Activated naive CD8-positive, alpha-beta T cell (primary cell): ENCODE measurements around the gene HPSE.
A peak's percentile ranks its signal among the peaks of the same experiment; 100 is the strongest.
"Not testable (repeated sequence)": the region's sequence is repeated elsewhere in the genome, so short reads cannot be mapped to it uniquely, and the experiment has no call there.

ENCODE experiments used
- H3K27ac Mint-ChIP-seq: one replicate; pipeline ENCODE4 v1.8.0; 2021; ENCODE audit warnings: mixed read lengths
- H3K27me3 Mint-ChIP-seq: one replicate; pipeline ENCODE4 v1.8.0; 2021; ENCODE audit warnings: mixed read lengths
- H3K36me3 Mint-ChIP-seq: one replicate; pipeline ENCODE4 v1.8.0; 2021; ENCODE audit warnings: mixed read lengths
- H3K4me1 Mint-ChIP-seq: one replicate; pipeline ENCODE4 v1.8.0; 2021; ENCODE audit warnings: low read depth, mixed read lengths
- H3K4me3 Mint-ChIP-seq: one replicate; pipeline ENCODE4 v1.8.0; 2021; ENCODE audit warnings: mild to moderate bottlenecking, mixed read lengths
- H3K9me3 Mint-ChIP-seq: one replicate; pipeline ENCODE4 v1.8.0; 2021; ENCODE audit warnings: low read depth, mixed read lengths

The HPSE gene

DNA sequence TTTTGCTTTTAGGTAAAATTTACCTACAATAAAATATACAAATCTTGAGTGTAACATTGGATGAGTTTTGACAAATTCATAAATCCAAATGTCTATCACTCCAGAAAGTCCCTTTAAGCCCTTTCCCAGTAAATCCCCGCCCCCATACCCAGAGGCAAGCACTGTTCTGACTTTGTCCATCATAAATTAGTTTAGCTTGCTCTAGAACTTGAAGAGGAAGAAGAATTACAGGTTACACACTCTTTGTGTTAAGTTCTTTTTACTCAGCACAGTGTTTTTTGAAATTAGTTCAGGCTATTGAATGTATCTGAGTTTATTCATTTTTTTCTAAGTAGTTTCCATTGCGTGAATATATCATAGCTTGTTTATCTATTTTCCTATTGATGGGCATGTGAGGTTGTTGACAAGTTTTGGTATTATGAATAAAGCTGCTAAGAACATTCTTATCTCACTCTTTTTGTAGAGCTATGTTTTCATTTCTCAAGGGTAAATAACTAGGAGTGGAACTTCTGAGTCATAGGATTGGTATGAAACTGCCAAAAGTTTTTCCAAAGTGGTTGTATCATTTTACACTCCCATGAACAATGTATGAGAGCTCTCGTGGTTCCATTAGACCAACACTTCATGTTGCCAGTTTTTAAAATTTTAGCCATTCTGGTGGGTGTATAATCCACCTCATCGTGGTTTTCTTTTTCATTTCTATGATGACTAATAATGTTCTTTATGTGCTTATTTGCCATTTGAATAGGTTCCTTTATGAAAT, 22.4 kb upstream of the HPSE start:
- no peaks in the 10 kb centered on the region for H3K36me3 Mint-ChIP-seq
- H3K27me3 Mint-ChIP-seq, result no peaks in the 10 kb centered on the region
- peaks cover 15% of the 10 kb centered on the region for H3K4me1 Mint-ChIP-seq
- H3K9me3 Mint-ChIP-seq, result peaks cover 7% of the 10 kb centered on the region
- H3K27ac Mint-ChIP-seq, result peak overlapping the region; percentile 80
- H3K4me3 Mint-ChIP-seq, result peak overlapping the region; percentile 46

DNA sequence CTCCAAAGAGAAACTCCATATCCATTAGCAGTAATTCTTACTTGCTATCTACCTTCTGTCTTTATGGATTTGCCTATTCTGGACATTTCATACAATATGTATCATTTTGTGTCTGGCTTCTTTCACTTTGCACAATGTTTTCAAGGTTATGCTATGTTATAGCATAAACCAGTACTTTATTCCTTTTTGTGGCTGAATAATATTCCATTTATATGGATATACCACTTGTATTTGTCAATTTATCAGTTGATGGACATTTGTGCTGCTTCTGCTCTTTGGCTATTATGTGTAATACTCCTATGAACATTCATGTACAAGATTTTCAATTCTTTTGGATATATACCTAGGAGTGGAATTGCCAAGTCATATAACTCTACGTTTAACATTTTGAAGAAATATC, 18.9 kb upstream of the HPSE start:
- peaks cover 35% of the 10 kb centered on the region for H3K4me1 Mint-ChIP-seq
- peaks cover 10% of the 10 kb centered on the region for H3K9me3 Mint-ChIP-seq
- no peak overlapping the region for H3K27ac Mint-ChIP-seq
- H3K27me3 Mint-ChIP-seq, result no peaks in the 10 kb centered on the region
- H3K4me3 Mint-ChIP-seq, result no peak overlapping the region
- peaks cover 3% of the 10 kb centered on the region for H3K36me3 Mint-ChIP-seq

DNA sequence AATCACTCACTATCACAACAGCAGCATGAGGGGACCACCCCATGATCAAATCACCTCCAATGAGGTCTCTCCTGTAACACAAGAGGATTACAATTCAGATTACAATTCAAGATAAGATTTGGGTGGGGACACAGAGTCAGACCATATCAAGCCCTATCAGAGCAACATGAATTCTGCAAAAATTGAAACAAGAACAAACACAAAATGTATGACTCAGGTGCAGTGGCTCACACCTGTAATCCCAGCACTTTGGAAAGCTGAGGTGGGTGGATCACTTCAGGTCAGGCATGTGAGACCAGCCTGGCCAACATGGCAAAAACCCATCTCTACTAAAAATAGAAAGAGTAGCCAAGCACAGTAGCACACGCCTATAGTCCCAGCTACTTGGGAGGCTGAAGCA, 13.4 kb upstream of the HPSE start:
- H3K9me3 Mint-ChIP-seq, result peaks cover 4% of the 10 kb centered on the region
- H3K27ac Mint-ChIP-seq, result peak overlapping the region; percentile 70
- peaks cover 4% of the 10 kb centered on the region for H3K36me3 Mint-ChIP-seq
- H3K27me3 Mint-ChIP-seq, result no peaks in the 10 kb centered on the region
- no peak overlapping the region for H3K4me3 Mint-ChIP-seq
- H3K4me1 Mint-ChIP-seq, result peaks cover 21% of the 10 kb centered on the region

DNA sequence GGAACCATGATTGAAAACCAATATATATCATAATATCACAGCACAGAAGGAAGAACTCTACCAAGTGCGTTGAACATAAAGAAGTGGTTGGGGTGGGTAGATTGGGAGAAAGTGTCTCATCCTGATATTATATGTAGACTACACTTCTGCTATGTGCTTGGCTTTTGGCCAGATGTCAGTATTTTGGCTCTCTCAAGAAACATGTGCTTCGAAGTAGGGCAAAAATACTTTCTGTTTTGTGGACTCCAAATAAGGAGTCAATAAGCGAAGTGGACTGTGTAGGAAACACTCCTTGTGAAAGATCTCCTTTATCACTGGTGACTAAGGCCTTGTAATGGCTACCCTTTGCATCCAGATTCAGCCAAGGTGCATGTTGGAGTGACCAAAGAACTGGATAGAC, 7.8 kb upstream of the HPSE start:
- no peak overlapping the region for H3K27ac Mint-ChIP-seq
- H3K4me3 Mint-ChIP-seq, result no peak overlapping the region
- H3K27me3 Mint-ChIP-seq, result no peaks in the 10 kb centered on the region
- no peaks in the 10 kb centered on the region for H3K36me3 Mint-ChIP-seq
- peaks cover 28% of the 10 kb centered on the region for H3K4me1 Mint-ChIP-seq
- peaks cover 6% of the 10 kb centered on the region for H3K9me3 Mint-ChIP-seq

DNA sequence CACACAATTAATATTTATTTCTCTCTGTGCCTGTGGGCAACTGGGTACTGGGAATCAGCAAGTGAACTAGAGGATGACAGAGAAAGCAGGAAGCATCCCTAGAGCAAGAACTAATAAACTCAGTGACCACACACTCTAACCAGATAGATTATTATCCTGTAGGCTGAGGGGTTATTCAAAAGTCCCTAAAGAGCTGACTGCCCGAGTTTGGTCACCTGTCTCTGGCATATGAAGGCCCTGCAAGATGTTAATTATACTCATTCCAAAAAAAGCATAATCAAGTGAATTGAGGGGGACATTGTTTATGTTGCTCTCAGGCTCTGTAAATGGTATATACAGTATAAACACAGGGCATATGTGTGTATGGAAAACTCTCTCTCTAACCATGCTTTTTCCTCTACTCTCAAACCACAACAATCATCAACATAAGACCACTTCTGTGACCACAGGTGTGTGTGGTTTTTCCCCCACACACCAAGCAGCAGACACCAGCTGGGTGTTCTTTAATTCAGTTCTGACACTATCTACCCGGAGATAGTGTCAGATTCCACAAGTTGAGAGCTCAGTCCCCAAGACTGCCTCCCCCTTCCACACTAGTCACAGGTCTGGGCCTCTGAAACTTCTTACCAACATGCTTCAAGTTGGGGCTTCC, 6.2 kb upstream of the HPSE start:
- no peaks in the 10 kb centered on the region for H3K36me3 Mint-ChIP-seq
- H3K4me3 Mint-ChIP-seq, result peak overlapping the region; percentile 27
- H3K27me3 Mint-ChIP-seq, result no peaks in the 10 kb centered on the region
- peaks cover 6% of the 10 kb centered on the region for H3K9me3 Mint-ChIP-seq
- H3K4me1 Mint-ChIP-seq, result peaks cover 28% of the 10 kb centered on the region
- peak overlapping the region; percentile 62 for H3K27ac Mint-ChIP-seq

DNA sequence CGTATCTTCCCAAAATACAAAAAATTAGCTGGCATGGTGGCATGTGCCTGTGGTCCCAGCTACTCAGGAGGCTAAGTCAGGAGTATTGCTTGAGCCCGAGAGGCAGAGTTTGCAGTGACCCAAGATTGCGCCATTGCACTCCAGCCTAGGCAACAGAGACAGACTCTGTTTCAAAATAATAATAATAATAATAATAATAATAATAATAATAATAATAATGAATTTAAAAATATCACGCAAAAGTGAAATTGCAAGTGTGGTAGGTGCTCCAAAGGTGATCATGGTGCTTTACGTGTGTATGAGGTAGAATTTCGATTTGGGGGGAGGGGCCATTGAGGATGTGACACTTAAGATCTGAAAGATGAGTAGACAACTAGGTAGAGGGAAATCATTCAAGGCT, 4.9 kb upstream of the HPSE start:
- Mint-ChIP-seq H3K27ac (peak overlapping the region; percentile 11), H3K27me3 (no peaks in the 10 kb centered on the region), H3K36me3 (no peaks in the 10 kb centered on the region), H3K9me3 (peaks cover 6% of the 10 kb centered on the region), H3K4me3 (peak overlapping the region; percentile 18), H3K4me1 (peaks cover 36% of the 10 kb centered on the region)

DNA sequence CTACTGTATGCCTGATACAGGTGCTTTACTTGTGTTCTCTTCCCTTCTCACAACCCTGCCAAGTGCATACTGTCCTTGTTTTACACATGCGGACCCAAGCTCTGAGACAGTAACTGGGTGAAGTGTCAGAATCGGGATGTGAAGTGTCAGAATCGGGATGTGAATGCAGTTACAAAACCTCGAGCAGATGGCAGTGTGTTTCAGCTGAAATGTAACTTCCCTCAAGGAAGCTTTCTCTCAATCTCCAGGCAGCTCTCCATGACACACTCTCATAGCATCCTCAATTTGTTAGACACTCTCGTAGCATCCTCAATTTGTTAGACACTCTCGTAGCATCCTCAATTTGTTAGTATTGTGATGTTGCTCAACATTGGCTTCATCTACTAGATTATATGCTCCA, 1.1 kb upstream of the HPSE start:
- Mint-ChIP-seq H3K36me3 (no peaks in the 10 kb centered on the region), H3K9me3 (peaks cover 6% of the 10 kb centered on the region), H3K27me3 (no peaks in the 10 kb centered on the region), H3K4me3 (peak overlapping the region; percentile 93), H3K27ac (peak overlapping the region; percentile 85), H3K4me1 (peaks cover 23% of the 10 kb centered on the region)

DNA sequence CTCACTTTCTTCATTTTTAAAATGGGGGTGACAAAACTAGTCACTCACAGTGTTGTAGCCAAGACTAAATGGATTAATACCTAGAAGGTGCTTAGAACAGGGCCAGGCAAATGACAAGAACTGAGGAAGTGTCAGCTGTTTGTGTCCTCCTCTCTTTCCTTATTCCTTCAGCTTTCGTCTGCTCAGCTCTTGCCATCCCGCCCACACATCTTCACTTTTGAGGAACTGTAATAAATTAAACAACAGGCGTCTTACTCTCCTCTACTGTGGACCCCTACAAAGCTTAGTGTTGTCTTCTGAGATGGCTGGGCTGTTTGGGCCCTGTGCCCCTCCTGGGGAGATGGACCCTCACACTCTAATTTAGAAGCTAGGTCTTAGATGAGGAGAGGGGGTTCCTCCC, 2.7 kb downstream of the HPSE start:
- Mint-ChIP-seq H3K4me3 (no peak overlapping the region), H3K27ac (no peak overlapping the region), H3K4me1 (peaks cover 19% of the 10 kb centered on the region), H3K9me3 (no peaks in the 10 kb centered on the region), H3K36me3 (peaks cover 8% of the 10 kb centered on the region), H3K27me3 (no peaks in the 10 kb centered on the region)

DNA sequence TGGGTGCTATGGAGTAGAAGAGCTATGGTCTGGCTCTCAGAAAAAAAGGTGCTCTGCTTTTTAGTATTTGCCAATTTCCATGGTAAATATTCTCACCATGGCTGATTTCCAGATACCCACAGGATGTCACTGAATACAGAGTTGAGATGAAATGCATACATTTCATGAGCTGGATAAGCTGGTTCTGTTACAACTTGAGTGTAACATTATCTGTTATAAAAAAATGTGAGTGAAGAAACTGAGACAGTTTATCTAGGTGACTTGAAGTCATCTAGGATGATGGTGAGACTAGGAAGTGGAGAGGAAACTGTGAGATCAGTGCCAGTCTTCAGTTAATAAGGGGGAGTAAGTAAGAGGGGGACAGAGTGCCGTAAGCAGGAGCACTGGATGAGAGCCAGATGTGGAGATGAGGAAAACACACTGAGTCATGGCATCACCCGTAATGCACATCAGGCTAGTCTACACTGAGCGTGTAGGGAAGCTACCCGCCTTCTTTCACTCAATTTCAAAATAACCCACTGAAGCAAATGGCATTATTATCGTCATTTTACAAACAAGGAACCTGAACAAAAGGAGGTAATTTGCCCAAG, 5.0 kb downstream of the HPSE start:
- peaks cover 14% of the 10 kb centered on the region for H3K36me3 Mint-ChIP-seq
- H3K4me3 Mint-ChIP-seq, result no peak overlapping the region
- no peak overlapping the region for H3K27ac Mint-ChIP-seq
- no peaks in the 10 kb centered on the region for H3K9me3 Mint-ChIP-seq
- peaks cover 11% of the 10 kb centered on the region for H3K4me1 Mint-ChIP-seq
- H3K27me3 Mint-ChIP-seq, result no peaks in the 10 kb centered on the region

DNA sequence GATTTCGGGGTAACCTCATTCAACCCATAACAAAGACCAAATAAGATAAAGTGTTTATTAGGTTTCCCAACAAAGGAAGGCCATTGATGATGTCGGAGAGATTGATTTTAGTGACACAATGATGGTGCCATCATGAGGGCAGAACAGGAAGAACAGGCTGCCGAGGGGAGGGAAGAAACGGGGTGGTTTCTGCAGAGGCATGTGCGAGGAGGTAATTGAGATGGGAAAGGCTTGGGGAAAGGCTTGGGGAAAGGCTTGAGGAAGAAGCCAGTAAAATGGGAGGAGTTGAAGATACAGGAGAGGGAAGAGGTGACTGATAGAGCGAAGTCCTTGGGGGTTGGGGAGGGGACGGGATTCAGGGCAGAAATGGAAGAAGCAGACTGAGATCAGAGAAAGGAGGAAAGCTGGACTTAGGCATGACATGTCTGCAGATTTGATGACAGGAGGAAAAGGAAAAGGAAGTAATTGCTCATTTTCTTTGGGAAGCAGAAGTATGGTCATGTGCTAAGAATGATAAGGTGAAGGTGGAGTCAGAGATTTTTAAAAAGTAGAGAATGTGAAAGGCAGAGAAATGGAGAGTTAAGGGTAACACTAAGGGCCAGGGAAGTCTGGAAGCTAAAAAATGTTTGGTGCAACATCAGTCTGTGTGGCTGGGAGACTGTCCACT, 6.0 kb downstream of the HPSE start:
- H3K4me3 Mint-ChIP-seq, result no peak overlapping the region
- peaks cover 16% of the 10 kb centered on the region for H3K36me3 Mint-ChIP-seq
- peaks cover 5% of the 10 kb centered on the region for H3K4me1 Mint-ChIP-seq
- no peak overlapping the region for H3K27ac Mint-ChIP-seq
- no peaks in the 10 kb centered on the region for H3K9me3 Mint-ChIP-seq
- H3K27me3 Mint-ChIP-seq, result no peaks in the 10 kb centered on the region

DNA sequence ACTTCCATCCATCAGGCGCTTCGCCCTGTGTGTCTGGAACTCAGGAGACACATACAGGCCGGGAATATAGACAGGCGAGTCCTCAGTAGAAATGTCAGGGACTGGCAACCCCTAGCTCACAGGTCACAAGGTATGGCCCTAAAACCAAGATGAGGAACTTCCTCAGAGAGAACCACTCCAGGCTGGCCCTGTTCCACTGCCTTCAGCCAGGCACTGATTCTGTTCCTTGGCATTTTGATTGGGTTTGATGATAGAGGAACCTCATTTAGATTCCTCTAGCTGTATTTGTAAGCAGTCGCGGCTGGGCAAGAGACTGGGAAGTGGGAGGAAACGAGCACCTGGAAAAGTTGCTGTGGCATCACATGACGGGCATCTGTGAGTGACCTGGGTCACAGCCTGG, 8.1 kb downstream of the HPSE start:
- Mint-ChIP-seq H3K36me3 (peaks cover 16% of the 10 kb centered on the region), H3K27ac (no peak overlapping the region), H3K27me3 (no peaks in the 10 kb centered on the region), H3K4me1 (peaks cover 5% of the 10 kb centered on the region), H3K9me3 (no peaks in the 10 kb centered on the region), H3K4me3 (no peak overlapping the region)

DNA sequence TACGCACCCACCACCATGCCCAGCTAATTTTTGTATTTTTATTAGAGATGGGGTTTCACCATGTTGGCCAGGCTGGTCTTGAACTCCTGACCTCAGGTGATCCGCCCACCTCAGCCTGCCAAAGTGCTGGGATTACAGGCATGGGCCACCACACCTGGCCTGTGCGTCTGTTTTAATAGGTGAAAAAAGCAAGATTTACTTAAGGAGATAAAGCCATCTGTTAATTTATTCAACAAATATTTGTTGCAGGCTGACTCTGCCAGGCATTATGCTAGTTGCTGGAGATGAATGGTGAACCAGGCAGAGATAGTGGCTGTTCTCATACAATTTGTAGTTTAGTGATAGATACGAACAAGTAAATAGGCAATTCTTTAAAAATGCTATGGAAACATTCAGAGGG, 9.3 kb downstream of the HPSE start:
- H3K27ac Mint-ChIP-seq, H3K9me3 Mint-ChIP-seq, H3K27me3 Mint-ChIP-seq, H3K4me3 Mint-ChIP-seq: not testable (repeated sequence)
- H3K36me3 Mint-ChIP-seq, result peaks cover 19% of the 10 kb centered on the region
- peaks cover 10% of the 10 kb centered on the region for H3K4me1 Mint-ChIP-seq

DNA sequence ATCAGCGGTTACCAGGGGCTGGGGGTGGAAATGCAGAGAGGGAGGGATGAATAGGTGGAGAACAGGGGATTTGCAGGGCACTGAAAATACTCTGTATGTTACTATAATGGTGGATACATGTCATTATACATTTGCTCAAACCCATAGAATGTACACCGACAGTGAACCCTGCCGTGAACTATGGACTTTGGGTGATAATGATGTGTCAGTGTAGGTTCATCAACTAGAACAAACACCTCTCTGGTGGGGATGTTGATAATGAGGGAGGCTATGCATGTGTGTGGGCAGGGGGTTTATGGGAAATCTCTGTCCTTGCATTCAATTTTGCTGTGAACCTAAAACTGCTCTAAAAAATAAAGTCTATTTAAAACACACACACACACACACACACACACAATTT, 11.5 kb downstream of the HPSE start:
- Mint-ChIP-seq H3K4me3 (no peak overlapping the region), H3K36me3 (peaks cover 18% of the 10 kb centered on the region), H3K27me3 (no peaks in the 10 kb centered on the region), H3K4me1 (peaks cover 6% of the 10 kb centered on the region), H3K27ac (no peak overlapping the region), H3K9me3 (no peaks in the 10 kb centered on the region)

DNA sequence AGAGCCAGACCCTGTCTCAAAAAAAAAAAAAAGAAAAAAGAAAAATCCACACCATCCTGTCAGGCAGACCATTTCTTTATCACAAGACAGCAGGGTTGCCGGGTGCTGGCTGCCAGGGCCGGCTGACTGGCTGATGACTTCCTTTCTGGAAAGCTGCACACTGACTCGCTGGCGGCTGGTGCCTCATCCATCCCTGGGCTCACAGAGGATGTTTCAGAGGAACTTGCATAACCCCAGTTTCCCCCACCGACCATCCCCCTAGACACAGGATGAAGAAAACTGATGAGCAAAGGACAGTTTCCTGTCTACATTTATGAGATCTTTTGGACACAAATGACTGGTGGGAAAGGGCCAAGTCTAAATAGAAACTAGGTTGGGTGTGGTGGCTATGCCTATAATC, 14.1 kb downstream of the HPSE start:
- no peaks in the 10 kb centered on the region for H3K27me3 Mint-ChIP-seq
- peaks cover 19% of the 10 kb centered on the region for H3K36me3 Mint-ChIP-seq
- H3K4me1 Mint-ChIP-seq, result peaks cover 6% of the 10 kb centered on the region
- no peaks in the 10 kb centered on the region for H3K9me3 Mint-ChIP-seq
- H3K4me3 Mint-ChIP-seq, result no peak overlapping the region
- no peak overlapping the region for H3K27ac Mint-ChIP-seq

DNA sequence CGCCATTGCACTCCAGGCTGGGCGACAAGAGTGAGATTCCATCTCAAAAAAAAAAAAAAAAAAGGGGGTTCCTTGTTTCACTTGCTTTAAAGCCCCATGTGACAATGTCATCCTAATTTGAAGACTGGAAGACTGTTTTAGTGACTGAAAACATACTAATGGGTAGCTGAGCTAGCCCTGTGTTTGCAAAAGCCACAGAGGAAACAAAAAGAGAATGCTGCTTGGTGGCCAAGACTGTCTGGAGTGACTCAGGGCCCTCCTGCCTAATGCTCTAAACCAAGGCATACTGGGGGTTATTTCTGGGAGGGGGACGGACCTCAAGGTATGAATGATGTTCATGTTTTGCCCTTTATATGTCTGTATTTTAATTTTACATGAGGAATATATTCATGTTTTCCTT, 16.0 kb downstream of the HPSE start:
- Mint-ChIP-seq H3K27me3 (no peaks in the 10 kb centered on the region), H3K4me3 (no peak overlapping the region), H3K9me3 (no peaks in the 10 kb centered on the region), H3K27ac (no peak overlapping the region), H3K4me1 (peaks cover 6% of the 10 kb centered on the region), H3K36me3 (peaks cover 17% of the 10 kb centered on the region)
